ENCODE measurements around the gene NOTUM. TPM values are rescaled to one million over a fixed set of nuclear protein-coding genes. Genes with fewer than 3 reads are reported as not detected.

The NOTUM gene
- total and polyA plus RNA-seq, 9 of the 15 experiments (the other 6 are each of a cell fraction or from before 2014, with no cell fraction given) = 0.03 to 14.0 (median 4.1) TPM

DNA sequence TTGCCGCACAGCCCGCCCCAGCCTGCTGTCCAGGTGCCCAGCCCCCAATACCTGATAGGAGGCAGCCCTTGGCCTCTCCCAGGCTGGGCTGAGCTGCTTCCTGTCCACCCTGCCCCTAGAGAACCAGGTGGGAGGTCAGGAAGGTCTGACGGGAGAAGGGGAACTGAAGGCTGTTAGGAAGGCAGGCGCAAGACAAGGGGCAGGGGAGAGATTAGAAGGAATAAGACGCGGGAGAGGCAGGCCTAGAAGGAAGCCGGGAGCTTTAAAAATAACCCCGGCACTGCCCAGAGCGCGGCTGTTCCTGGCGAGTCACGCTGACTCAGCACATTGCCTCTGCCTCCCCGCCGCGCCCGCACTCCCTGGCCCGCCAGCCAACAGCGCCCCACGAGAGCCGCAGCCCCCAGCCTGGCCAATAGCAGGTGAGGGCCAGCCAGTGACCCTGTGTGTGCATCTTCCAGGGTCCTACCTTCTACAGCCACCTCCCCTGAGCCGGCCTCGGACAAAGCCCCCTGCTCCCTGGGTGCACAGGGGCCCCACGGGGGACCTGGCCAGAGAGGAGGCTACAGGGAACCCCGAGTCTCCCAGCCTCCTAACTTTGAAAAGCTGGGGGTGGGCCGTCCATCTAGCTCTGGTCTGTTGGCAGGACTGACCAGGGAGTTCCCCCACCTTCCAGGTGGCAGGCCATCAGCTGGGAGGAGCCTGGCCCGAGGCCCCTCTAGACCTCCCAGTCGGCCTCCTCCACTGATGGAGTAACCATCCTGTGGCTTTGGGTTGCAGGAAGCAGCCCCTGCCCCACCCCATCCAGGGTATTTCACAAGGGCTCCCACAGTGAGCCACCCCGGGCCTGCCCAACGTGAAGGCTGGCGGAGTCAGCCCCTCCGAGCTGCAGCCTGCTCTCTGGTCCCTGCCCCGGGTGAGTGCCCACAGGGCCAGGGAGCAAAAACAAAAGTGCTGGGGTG, 37.4 kb downstream of the NOTUM start (continued):
- TF ChIP-seq, protein P1, sequence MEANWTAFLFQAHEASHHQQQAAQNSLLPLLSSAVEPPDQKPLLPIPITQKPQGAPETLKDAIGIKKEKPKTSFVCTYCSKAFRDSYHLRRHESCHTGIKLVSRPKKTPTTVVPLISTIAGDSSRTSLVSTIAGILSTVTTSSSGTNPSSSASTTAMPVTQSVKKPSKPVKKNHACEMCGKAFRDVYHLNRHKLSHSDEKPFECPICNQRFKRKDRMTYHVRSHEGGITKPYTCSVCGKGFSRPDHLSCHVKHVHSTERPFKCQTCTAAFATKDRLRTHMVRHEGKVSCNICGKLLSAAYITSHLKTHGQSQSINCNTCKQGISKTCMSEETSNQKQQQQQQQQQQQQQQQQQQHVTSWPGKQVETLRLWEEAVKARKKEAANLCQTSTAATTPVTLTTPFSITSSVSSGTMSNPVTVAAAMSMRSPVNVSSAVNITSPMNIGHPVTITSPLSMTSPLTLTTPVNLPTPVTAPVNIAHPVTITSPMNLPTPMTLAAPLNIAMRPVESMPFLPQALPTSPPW (CRISPR knock-in tag; IDR thresholded peaks at IDR 0.05) = peak; percentile 83
- TF ChIP-seq, protein P2, sequence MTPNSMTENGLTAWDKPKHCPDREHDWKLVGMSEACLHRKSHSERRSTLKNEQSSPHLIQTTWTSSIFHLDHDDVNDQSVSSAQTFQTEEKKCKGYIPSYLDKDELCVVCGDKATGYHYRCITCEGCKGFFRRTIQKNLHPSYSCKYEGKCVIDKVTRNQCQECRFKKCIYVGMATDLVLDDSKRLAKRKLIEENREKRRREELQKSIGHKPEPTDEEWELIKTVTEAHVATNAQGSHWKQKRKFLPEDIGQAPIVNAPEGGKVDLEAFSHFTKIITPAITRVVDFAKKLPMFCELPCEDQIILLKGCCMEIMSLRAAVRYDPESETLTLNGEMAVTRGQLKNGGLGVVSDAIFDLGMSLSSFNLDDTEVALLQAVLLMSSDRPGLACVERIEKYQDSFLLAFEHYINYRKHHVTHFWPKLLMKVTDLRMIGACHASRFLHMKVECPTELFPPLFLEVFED (CRISPR knock-in tag; conservative IDR thresholded peaks at IDR 0.05) = no peak
- TF ChIP-seq MGA (IDR thresholded peaks at IDR 0.05) (no peak), ZNF780A (CRISPR knock-in tag; IDR thresholded peaks at IDR 0.05) (no peak), ZC3H8 (IDR thresholded peaks at IDR 0.05) (no peak), MYBL2 (IDR thresholded peaks at IDR 0.05; ENCODE audit: low read depth) (no peak), MYBL2 (CRISPR knock-in tag; IDR thresholded peaks at IDR 0.05; ENCODE audit: borderline replicate concordance) (no peak), NFE2 (IDR thresholded peaks at IDR 0.05; ENCODE audit: low read depth) (peak; percentile 100), TBP (optimal IDR thresholded peaks at IDR 0.05; ENCODE audit: low read depth, low read length) (peak; percentile 61), ZNF583 (CRISPR knock-in tag; IDR thresholded peaks at IDR 0.05) (peak; percentile 13; the same call in 1 of the 2 replicates), BRF1 (IDR thresholded peaks at IDR 0.05; ENCODE audit: borderline replicate concordance, extremely low read depth, insufficient read length) (no peak)
